HepG2 (cell line): ENCODE results near the gene TMEM233. TPM values are rescaled to one million over a fixed set of nuclear protein-coding genes. Genes with fewer than 3 reads are reported as not detected.
A peak's percentile ranks its signal among the peaks of the same experiment; 100 is the strongest.

Source experiments
- BCL6 ChIP-seq: IDR thresholded peaks from 2 replicates; pipeline ENCODE4 v1.6.1; 2016; ENCODE audit warnings: missing genetic modification reagents, missing compliant biosample characterization
- BRD4 ChIP-seq: sonication (generic); formaldehyde crosslinking; IDR thresholded peaks from 2 replicates; pipeline ENCODE4 v1.4.0; 2020; ENCODE audit warnings: missing genetic modification reagents
- DRAP1 ChIP-seq: IDR thresholded peaks from 2 replicates; pipeline ENCODE4 v1.6.1; 2016; ENCODE audit warnings: missing genetic modification reagents, missing compliant biosample characterization
- ETS1 ChIP-seq: sonication (generic); formaldehyde crosslinking; IDR thresholded peaks from 2 replicates; pipeline ENCODE4 v1.4.0; 2020; ENCODE audit warnings: missing genetic modification reagents
- FOXO1 ChIP-seq: sonication (generic); formaldehyde crosslinking; IDR thresholded peaks from 2 replicates; pipeline ENCODE4 v1.4.0; 2020; ENCODE audit warnings: missing genetic modification reagents
- KLF16 ChIP-seq, 2 experiments: sonication (generic) in 1 of 2; formaldehyde crosslinking in 1 of 2; IDR thresholded peaks; 2 replicates each; pipeline versions ENCODE4 v1.6.1 to v1.8.0; 2016 to 2023; ENCODE audit warnings: missing genetic modification reagents in 2 of 2, missing compliant biosample characterization in 1 of 2
- NBN ChIP-seq: fragments of 450-650 bp; conservative IDR thresholded peaks from 2 replicates; pipeline ENCODE4 v1.6.1; 2017
- NFRKB ChIP-seq: fragments of 450-650 bp; IDR thresholded peaks from 2 replicates; pipeline ENCODE4 v1.6.1; 2017
- NR2F6 ChIP-seq, 2 experiments: IDR thresholded peaks; 2 replicates each; pipeline ENCODE4 v1.6.1; 2016; ENCODE audit warnings: antibody characterized with exemption in 1 of 2, mild to moderate bottlenecking in 1 of 2
- RFX3 ChIP-seq: IDR thresholded peaks from 2 replicates; pipeline ENCODE4 v1.6.1; 2016; ENCODE audit warnings: missing biosample characterization, missing genetic modification reagents
- RXRA ChIP-seq: sonication (generic); formaldehyde crosslinking; IDR thresholded peaks from 2 replicates; pipeline ENCODE4 v1.5.1; 2020; ENCODE audit warnings: missing genetic modification reagents
- SMAD3 ChIP-seq: sonication (generic); formaldehyde crosslinking; IDR thresholded peaks from 2 replicates; pipeline ENCODE4 v1.4.0; 2020; ENCODE audit warnings: missing genetic modification reagents
- SOX6 ChIP-seq, 2 experiments: fragments of 450-650 bp in 1 of 2; sonication (generic) in 1 of 2; formaldehyde crosslinking in 1 of 2; IDR thresholded peaks; 2 replicates each; pipeline versions ENCODE4 v1.4.0 to v1.6.1; 2017 to 2020; ENCODE audit warnings: antibody characterized with exemption in 1 of 2, mild to moderate bottlenecking in 1 of 2, missing genetic modification reagents in 1 of 2
- SRF ChIP-seq: IDR thresholded peaks from 2 replicates; pipeline ENCODE4 v1.6.1; 2011; ENCODE audit warnings: mild to moderate bottlenecking, low read depth, low read length, moderate library complexity
- TAF1 ChIP-seq: sonication (generic); formaldehyde crosslinking; IDR thresholded peaks from 2 replicates; pipeline ENCODE4 v1.4.0; 2020; ENCODE audit warnings: missing genetic modification reagents
- TRIM24 ChIP-seq: sonication (generic); formaldehyde crosslinking; IDR thresholded peaks from 2 replicates; pipeline ENCODE4 v1.8.0; 2022; ENCODE audit warnings: mild to moderate bottlenecking, missing genetic modification reagents
- TSC22D2 ChIP-seq: sonication (generic); formaldehyde crosslinking; IDR thresholded peaks from 2 replicates; pipeline ENCODE4 v1.5.1; 2020; ENCODE audit warnings: missing genetic modification reagents, mild to moderate bottlenecking, borderline replicate concordance
- ZC3H4 ChIP-seq: sonication (generic); formaldehyde crosslinking; IDR thresholded peaks from 2 replicates; pipeline ENCODE4 v1.4.0; 2020; ENCODE audit warnings: missing genetic modification reagents, borderline replicate concordance
- ZHX1 ChIP-seq: sonication (generic); formaldehyde crosslinking; IDR thresholded peaks from 2 replicates; pipeline ENCODE4 v1.8.1; 2022; ENCODE audit warnings: low read depth, mild to moderate bottlenecking, missing genetic modification reagents
- ZMYM3 ChIP-seq: sonication (generic); formaldehyde crosslinking; IDR thresholded peaks from 2 replicates; pipeline ENCODE4 v1.5.1; 2020; ENCODE audit warnings: mild to moderate bottlenecking, missing genetic modification reagents
- ZNF101 ChIP-seq: sonication (generic); formaldehyde crosslinking; IDR thresholded peaks from 2 replicates; pipeline ENCODE4 v1.4.0; 2020; ENCODE audit warnings: mild to moderate bottlenecking, low read depth, missing genetic modification reagents, borderline replicate concordance
- ZNF17 ChIP-seq: sonication (generic); formaldehyde crosslinking; IDR thresholded peaks from 2 replicates; pipeline ENCODE4 v1.5.0; 2020; ENCODE audit warnings: mild to moderate bottlenecking, missing genetic modification reagents
- ZNF207 ChIP-seq: fragments of 450-650 bp; IDR thresholded peaks from 2 replicates; pipeline ENCODE4 v1.6.1; 2016; ENCODE audit warnings: antibody characterized with exemption, borderline replicate concordance
- ZNF224 ChIP-seq: sonication (generic); formaldehyde crosslinking; IDR thresholded peaks from 2 replicates; pipeline ENCODE4 v1.5.0; 2020; ENCODE audit warnings: mild to moderate bottlenecking, missing genetic modification reagents
- ZNF33A ChIP-seq: sonication (generic); formaldehyde crosslinking; IDR thresholded peaks from 2 replicates; pipeline ENCODE4 v1.5.1; 2020; ENCODE audit warnings: missing genetic modification reagents, mild to moderate bottlenecking, moderate library complexity, borderline replicate concordance
- ZNF589 ChIP-seq: sonication (generic); formaldehyde crosslinking; conservative IDR thresholded peaks from 2 replicates; pipeline ENCODE4 v1.8.0; 2022; ENCODE audit warnings: mild to moderate bottlenecking, moderate library complexity, missing genetic modification reagents
- ZNF616 ChIP-seq: sonication (generic); formaldehyde crosslinking; IDR thresholded peaks from 2 replicates; pipeline ENCODE4 v1.5.0; 2020; ENCODE audit warnings: low read depth, mild to moderate bottlenecking, missing genetic modification reagents
- ZNF652 ChIP-seq: IDR thresholded peaks from 2 replicates; pipeline ENCODE4 v1.6.1; 2016; ENCODE audit warnings: low read depth, borderline replicate concordance
- ZNF761 ChIP-seq: sonication (generic); formaldehyde crosslinking; conservative IDR thresholded peaks from 2 replicates; pipeline ENCODE4 v1.4.0; 2020; ENCODE audit warnings: mild to moderate bottlenecking, missing genetic modification reagents
- ZNF883 ChIP-seq: sonication (generic); formaldehyde crosslinking; IDR thresholded peaks from 2 replicates; pipeline ENCODE4 v1.5.1; 2020; ENCODE audit warnings: mild to moderate bottlenecking, missing genetic modification reagents; ENCODE audit errors: not compliant biosample characterization
- polyA plus RNA-seq, 8 experiments: library from polyadenylated mRNA; depleted of rRNA in 3 of 8; stranded (reverse) in 7 of 8; unstranded in 1 of 8; fragments of >200 nt; fragmentation: Illumina TruSeq in 4 of 8; extraction: Trizol in 4 of 8; gene quantifications; 2 replicates each; pipeline versions ENCODE4 v1.2.1 to v1.2.3, GENCODE V29; 2011 to 2016; ENCODE audit warnings: low read depth in 4 of 8, missing spikeins in 1 of 8, mixed read lengths in 1 of 8; ENCODE audit not compliant: insufficient read depth in 1 of 8
- total RNA-seq, 5 experiments: library from RNA; depleted of rRNA; stranded (reverse); fragments of >200 nt; fragmentation: Illumina TruSeq; extraction: Trizol; gene quantifications; 2 replicates each; pipeline ENCODE4 v1.2.3, GENCODE V29; 2016; ENCODE audit warnings: low read depth in 1 of 5

TMEM233 gene
- total and polyA plus RNA-seq, 2 of the 13 experiments (the other 11 are each of a cell fraction or from before 2014, with no cell fraction given), result 0.03 TPM; not detected in 1

GRCh38 chr12:119669744-119670472 is 76.3 kb downstream of the TMEM233 start (continued):
- TF ChIP-seq ZNF883 (CRISPR knock-in tag), result no peak
- TF ChIP-seq SRF, result no peak
- TF ChIP-seq BRD4 (CRISPR knock-in tag), result no peak
- TF ChIP-seq SOX6 (IDR thresholded peaks at IDR 0.05), result no peak
- TF ChIP-seq SOX6 (CRISPR knock-in tag; IDR thresholded peaks at IDR 0.05), result peak; percentile 78
- TF ChIP-seq NBN, result no peak
- TF ChIP-seq ZNF616 (CRISPR knock-in tag), result no peak
- no peak for TF ChIP-seq TRIM24 (CRISPR knock-in tag)
- TF ChIP-seq ZNF101, result no peak
- no peak for TF ChIP-seq ZMYM3 (CRISPR knock-in tag)
- peak; percentile 89 for TF ChIP-seq RXRA
- TF ChIP-seq RFX3 (CRISPR knock-in tag), result no peak
- TF ChIP-seq SMAD3, result no peak
- no peak for TF ChIP-seq ZHX1
- no peak for TF ChIP-seq ZNF17 (CRISPR knock-in tag)
- TF ChIP-seq ZNF761 (CRISPR knock-in tag), result no peak
- TF ChIP-seq NR2F6 (IDR thresholded peaks at IDR 0.05), result peak; percentile 34
- no peak for TF ChIP-seq NR2F6 (CRISPR knock-in tag; IDR thresholded peaks at IDR 0.05)
- no peak for TF ChIP-seq ZNF207
- no peak for TF ChIP-seq FOXO1 (CRISPR knock-in tag)
- TF ChIP-seq ZC3H4 (CRISPR knock-in tag), result no peak
- TF ChIP-seq TAF1 (CRISPR knock-in tag), result no peak
- TF ChIP-seq ZNF589 (CRISPR knock-in tag), result no peak
- no peak for TF ChIP-seq ZNF224 (CRISPR knock-in tag)
- no peak for TF ChIP-seq ZNF33A (CRISPR knock-in tag)
- TF ChIP-seq KLF16 (CRISPR knock-in tag; IDR thresholded peaks at IDR 0.05), result no peak
- no peak for TF ChIP-seq TSC22D2 (CRISPR knock-in tag)
- TF ChIP-seq ZNF652 (CRISPR knock-in tag), result peak; percentile 87
- peak; percentile 13; the same call in 1 of the 2 replicates for TF ChIP-seq DRAP1
- TF ChIP-seq ETS1 (CRISPR knock-in tag), result no peak
- TF ChIP-seq NFRKB, result no peak
- TF ChIP-seq BCL6 (CRISPR knock-in tag), result peak; percentile 85
